Activated CD8-positive, alpha-beta memory T cell treated with anti-CD3 and anti-CD28 coated beads for 36 hours (primary cell): Measurements from ENCODE around the gene DMRTB1. TPM values are rescaled to one million over a fixed set of nuclear protein-coding genes. Genes with fewer than 3 reads are reported as not detected.
"Not testable (repeated sequence)": the region's sequence is repeated elsewhere in the genome, so short reads cannot be mapped to it uniquely, and the experiment has no call there.

ENCODE experiments used
- CTCF ChIA-PET: fragments of 350-600 bp; sonication (Branson Sonifier 250); formaldehyde crosslinking; loops from one replicate; lab custom pipeline; 2021; ENCODE audit warnings: antibody characterized with exemption; lab: Charles Lee
- POLR2A ChIA-PET: fragments of 350-600 bp; sonication (Branson Sonifier 250); formaldehyde crosslinking; loops from one replicate; lab custom pipeline; 2021; ENCODE audit warnings: antibody characterized with exemption; lab: Charles Lee
- total RNA-seq, 2 experiments: library from RNA; stranded (reverse); gene quantifications; one replicate each; pipeline ENCODE4 v1.2.3, GENCODE V29; 2021

The DMRTB1 gene
- total RNA-seq, 2 experiments from 2014 or later: not detected

- CTCF ChIA-PET: interaction anchor here (0.6 to 0.7 kb wide), 3 partner anchors 38 to 388 kb away, joined by 3 to 6 read pairs (median 3); no protein-coding TSS in a partner anchor
- POLR2A ChIA-PET: no interaction called here
Observed at GRCh38 chr1:53431805-53432565, 27.2 kb upstream of the DMRTB1 start.

GRCh38 chr1:53432611-53433010, 26.6 kb upstream of the DMRTB1 start:
- ChIA-PET POLR2A (no interaction called here), CTCF (interaction anchor here (0.6 kb wide), 1 partner anchor 389 kb away, joined by 3 read pairs; no protein-coding TSS in a partner anchor)

- POLR2A ChIA-PET, CTCF ChIA-PET: not testable (repeated sequence)
Observed at GRCh38 chr1:53434405-53435007, 24.7 kb upstream of the DMRTB1 start.

- CTCF ChIA-PET: no interaction called here
- POLR2A ChIA-PET: interaction anchor here (0.7 kb wide), 1 partner anchor 270 kb away, joined by 9 read pairs; no protein-coding TSS in a partner anchor
Observed at GRCh38 chr1:53435151-53435550, 24.0 kb upstream of the DMRTB1 start.

GRCh38 chr1:53438427-53439336, 20.5 kb upstream of the DMRTB1 start:
- ChIA-PET POLR2A (no interaction called here), CTCF (no interaction called here)

GRCh38 chr1:53439337-53440207, 19.6 kb upstream of the DMRTB1 start:
- POLR2A ChIA-PET: no interaction called here
- CTCF ChIA-PET: no interaction called here

GRCh38 chr1:53440633-53441032, 18.6 kb upstream of the DMRTB1 start:
- ChIA-PET CTCF (no interaction called here), POLR2A (no interaction called here)

- POLR2A ChIA-PET: no interaction called here
- CTCF ChIA-PET: interaction anchor here (0.6 kb wide), 1 partner anchor 31 kb away, joined by 4 read pairs; no protein-coding TSS in a partner anchor
Observed at GRCh38 chr1:53442299-53442698, 16.9 kb upstream of the DMRTB1 start.

GRCh38 chr1:53446051-53446450, 13.1 kb upstream of the DMRTB1 start:
- CTCF ChIA-PET: no interaction called here
- POLR2A ChIA-PET: no interaction called here

- ChIA-PET POLR2A (no interaction called here), CTCF (interaction anchor here (1.4 kb wide), 1 partner anchor 169 kb away, joined by 5 read pairs; no protein-coding TSS in a partner anchor)
Observed at GRCh38 chr1:53447413-53447812, 11.8 kb upstream of the DMRTB1 start.

- ChIA-PET POLR2A (no interaction called here), CTCF (interaction anchor here (0.7 to 1.4 kb wide), 2 partner anchors 75 to 170 kb away, joined by 3 to 5 read pairs; no protein-coding TSS in a partner anchor)
Observed at GRCh38 chr1:53448241-53448841, 10.9 kb upstream of the DMRTB1 start.

- ChIA-PET CTCF (interaction anchor here (0.7 to 1.4 kb wide), 2 partner anchors 75 to 171 kb away, joined by 3 to 5 read pairs; no protein-coding TSS in a partner anchor), POLR2A (no interaction called here)
Observed at GRCh38 chr1:53449021-53449420, 10.2 kb upstream of the DMRTB1 start.

- ChIA-PET POLR2A (no interaction called here), CTCF (interaction anchor here (0.7 kb wide), 1 partner anchor 143 kb away, joined by 3 read pairs; no protein-coding TSS in a partner anchor)
Observed at GRCh38 chr1:53449693-53450092, 9.5 kb upstream of the DMRTB1 start.

- POLR2A ChIA-PET: no interaction called here
- CTCF ChIA-PET: interaction anchor here (0.7 kb wide), 1 partner anchor 142 kb away, joined by 3 read pairs; no protein-coding TSS in a partner anchor
Observed at GRCh38 chr1:53450225-53450624, 9.0 kb upstream of the DMRTB1 start.

GRCh38 chr1:53454019-53454418, 5.2 kb upstream of the DMRTB1 start:
- CTCF ChIA-PET: no interaction called here
- POLR2A ChIA-PET: no interaction called here

GRCh38 chr1:53455364-53455991, 3.7 kb upstream of the DMRTB1 start:
- CTCF ChIA-PET: no interaction called here
- POLR2A ChIA-PET: no interaction called here

- ChIA-PET CTCF (interaction anchor here (0.7 to 0.8 kb wide), 2 partner anchors 165 to 197 kb away, joined by 4 read pairs; no protein-coding TSS in a partner anchor), POLR2A (no interaction called here)
Observed at GRCh38 chr1:53458634-53459033, 565 bp upstream of the DMRTB1 start.
